ENCODE data around the gene SND1.

Gene SND1

GRCh38 chr7:127941476-127942210 lies 289.6 kb downstream of the SND1 start:
- DNase-seq (ENCODE audit: low read depth in 1 of 2, low spot score in 1 of 2), result no peak
- no peak for TF ChIP-seq REST (IDR thresholded peaks at IDR 0.05; ENCODE audit: insufficient replicate concordance, low read depth)
- no peak for TF ChIP-seq POLR2AphosphoS5 (IDR thresholded peaks at IDR 0.05; ENCODE audit: low read depth)
- TF ChIP-seq GABPA (IDR thresholded peaks at IDR 0.05; ENCODE audit: low read depth), result no peak
- TF ChIP-seq CTCF (IDR thresholded peaks at IDR 0.05; ENCODE audit: insufficient read depth, low read length), result no peak
- TF ChIP-seq SPI1 (IDR thresholded peaks at IDR 0.05; ENCODE audit: borderline replicate concordance, low read depth), result no peak

GRCh38 chr7:127943541-127944521 lies 291.8 kb downstream of the SND1 start:
- DNase-seq (ENCODE audit: low read depth in 1 of 2, low spot score in 1 of 2), result no peak
- no peak overlapping the region for H3K4me3 ChIP-seq (replicated peaks; ENCODE audit: insufficient read depth, low read length)
- TF ChIP-seq GABPA (IDR thresholded peaks at IDR 0.05; ENCODE audit: low read depth), result no peak
- TF ChIP-seq REST (IDR thresholded peaks at IDR 0.05; ENCODE audit: insufficient replicate concordance, low read depth), result no peak
- TF ChIP-seq SPI1 (IDR thresholded peaks at IDR 0.05; ENCODE audit: borderline replicate concordance, low read depth), result no peak
- no peak for TF ChIP-seq CTCF (IDR thresholded peaks at IDR 0.05; ENCODE audit: insufficient read depth, low read length)
- no peak for TF ChIP-seq POLR2AphosphoS5 (IDR thresholded peaks at IDR 0.05; ENCODE audit: low read depth)
- H3K27me3 ChIP-seq (ENCODE audit: insufficient read depth, poor library complexity, severe bottlenecking), result no peaks in the 10 kb centered on the region
- no peak overlapping the region for H3K27ac ChIP-seq (replicated peaks)

More at GRCh38 chr7:127941476-127942210, 289.6 kb downstream of the SND1 start:
- H3K27ac ChIP-seq (replicated peaks), result no peak overlapping the region
- H3K27me3 ChIP-seq (ENCODE audit: insufficient read depth, poor library complexity, severe bottlenecking), result no peaks in the 10 kb centered on the region
- H3K4me3 ChIP-seq (replicated peaks; ENCODE audit: insufficient read depth, low read length), result no peak overlapping the region

- no peak overlapping the region for H3K27ac ChIP-seq (replicated peaks)
- TF ChIP-seq SPI1 (IDR thresholded peaks at IDR 0.05; ENCODE audit: borderline replicate concordance, low read depth) (no peak), REST (IDR thresholded peaks at IDR 0.05; ENCODE audit: insufficient replicate concordance, low read depth) (no peak), POLR2AphosphoS5 (IDR thresholded peaks at IDR 0.05; ENCODE audit: low read depth) (no peak), GABPA (IDR thresholded peaks at IDR 0.05; ENCODE audit: low read depth) (no peak), CTCF (IDR thresholded peaks at IDR 0.05; ENCODE audit: insufficient read depth, low read length) (no peak)
- H3K4me3 ChIP-seq (replicated peaks; ENCODE audit: insufficient read depth, low read length), result no peak overlapping the region
- no peaks in the 10 kb centered on the region for H3K27me3 ChIP-seq (ENCODE audit: insufficient read depth, poor library complexity, severe bottlenecking)
- no peak for DNase-seq (ENCODE audit: low read depth in 1 of 2, low spot score in 1 of 2)
Measured at GRCh38 chr7:127946111-127946510, 294.1 kb downstream of the SND1 start.

Data from HL-60 (cell line).